Activated CD4-positive, alpha-beta T cell treated with anti-CD3 and anti-CD28 coated beads, Interleukin-10, Interleukin-2, amounts not matched to agents 100 ng/mL and 50 ng/mL, durations not matched to agents 16 hours and 8 hours (primary cell): ENCODE results near the gene SLC30A2.
"Not testable (repeated sequence)": the region's sequence is repeated elsewhere in the genome, so short reads cannot be mapped to it uniquely, and the experiment has no call there.

Experiments
- DNase-seq: peaks from one replicate; pipeline ENCODE4 v3.0.0-alpha.2; 2020

SLC30A2 gene

GRCh38 chr1:26045722-26046245, at the start of gene SLC30A2:
TSS of gene SLC30A2 (minus strand) at chr1:26046118. CDS start at chr1:26045896, 222 bp downstream.
- no peak for DNase-seq

GRCh38 chr1:26094677-26095383, 48.9 kb upstream of the SLC30A2 start:
- no peak for DNase-seq

GRCh38 chr1:26094076-26094669, 48.3 kb upstream of the SLC30A2 start:
- no peak for DNase-seq

- not testable (repeated sequence) for DNase-seq
These were observed 47.7 kb upstream of the SLC30A2 start for GRCh38 chr1:26093569-26093968.

GRCh38 chr1:26092422-26092821, 46.5 kb upstream of the SLC30A2 start:
- no peak for DNase-seq

- DNase-seq, result no peak
These were observed 45.0 kb upstream of the SLC30A2 start for GRCh38 chr1:26090893-26091292.

- DNase-seq, result no peak
These were observed 43.2 kb upstream of the SLC30A2 start for GRCh38 chr1:26089125-26089524.

- no peak for DNase-seq
These were observed 38.9 kb upstream of the SLC30A2 start for GRCh38 chr1:26084844-26085243.

- DNase-seq, result no peak
These were observed 38.2 kb upstream of the SLC30A2 start for GRCh38 chr1:26084091-26084561.

GRCh38 chr1:26083208-26083607, 37.3 kb upstream of the SLC30A2 start:
- DNase-seq, result no peak

GRCh38 chr1:26082020-26082350, 36.1 kb upstream of the SLC30A2 start:
- DNase-seq, result no peak

GRCh38 chr1:26081267-26082019, 35.5 kb upstream of the SLC30A2 start:
- no peak for DNase-seq

- DNase-seq, result no peak
These were observed 34.3 kb upstream of the SLC30A2 start for GRCh38 chr1:26079960-26080814.

GRCh38 chr1:26079178-26079563, 33.3 kb upstream of the SLC30A2 start:
- no peak for DNase-seq

- no peak for DNase-seq
These were observed 32.6 kb upstream of the SLC30A2 start for GRCh38 chr1:26078286-26079177.

GRCh38 chr1:26077524-26077923, 31.6 kb upstream of the SLC30A2 start:
- DNase-seq, result no peak

- DNase-seq, result no peak
These were observed 29.7 kb upstream of the SLC30A2 start for GRCh38 chr1:26075421-26076144.

- no peak for DNase-seq
These were observed 26.4 kb upstream of the SLC30A2 start for GRCh38 chr1:26072305-26072704.

- no peak for DNase-seq
These were observed 25.0 kb upstream of the SLC30A2 start for GRCh38 chr1:26070963-26071342.

GRCh38 chr1:26070296-26070962, 24.5 kb upstream of the SLC30A2 start:
- DNase-seq, result no peak

GRCh38 chr1:26069941-26070295, 24.0 kb upstream of the SLC30A2 start:
- DNase-seq, result no peak
